Esophagus squamous epithelium (tissue), 4 donors: Measurements from ENCODE around the gene CTCFL. TPM values are rescaled to one million over a fixed set of nuclear protein-coding genes. Genes with fewer than 3 reads are reported as not detected.

Source experiments
- total RNA-seq, 4 donors: library from RNA; depleted of rRNA; stranded (reverse); fragments of >200 nt; gene quantifications; one replicate each; pipeline ENCODE4 v1.1.0, GENCODE V29; 2016

The CTCFL gene
- total RNA-seq, 4 donors from 2014 or later: 0.19 TPM; not detected in 3

Other genes starting within 250 kb of the CTCFL start
- not detected for gene SPO11, start 195.3 kb downstream of the CTCFL start, total RNA-seq
- 10 to 100 TPM; 24.4 to 42.7 (median 28.3) TPM for gene RAE1, start 173.9 kb downstream of the CTCFL start, total RNA-seq
- 10 to 100 TPM in 3 of 4 donors, 1 to 10 TPM in 1; 9.1 to 21.0 (median 13.3) TPM for gene RBM38, start 133.7 kb downstream of the CTCFL start, total RNA-seq
- 1 to 10 TPM in 1 of 4 donors, under 1 TPM in 3; 0.38 to 1.4 (median 0.65) TPM for gene PCK1, start 36.0 kb upstream of the CTCFL start, total RNA-seq
- 1 to 10 TPM in 1 of 4 donors, under 1 TPM in 3; 0.08 to 1.7 (median 0.23) TPM for gene ZBP1, start 95.3 kb upstream of the CTCFL start, total RNA-seq
- gene PMEPA1, start 184.9 kb upstream of the CTCFL start, total RNA-seq: 1 to 10 TPM in 3 of 4 donors, under 1 TPM in 1; 0.95 to 4.6 (median 2.6) TPM